Measurements from ENCODE around the gene CYP4F11.

DNA sequence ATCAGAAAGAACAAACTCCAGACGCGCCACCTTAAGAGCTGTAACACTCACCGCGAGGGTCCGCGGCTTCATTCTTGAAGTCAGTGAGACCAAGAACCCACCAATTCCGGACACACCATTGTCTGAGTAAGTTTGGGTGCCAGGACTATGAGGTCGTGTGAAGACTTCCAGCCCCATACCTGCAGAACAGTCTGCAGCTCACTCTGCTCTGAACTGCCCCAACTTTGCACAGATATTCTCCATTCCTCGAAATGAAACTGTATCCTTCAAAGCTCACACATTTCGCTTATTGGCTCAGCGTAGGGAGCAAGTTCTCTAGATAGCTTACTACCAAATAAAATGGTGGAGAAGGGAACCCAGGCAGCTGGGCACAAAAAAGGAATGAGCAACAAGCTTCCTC lies 33.8 kb downstream of the CYP4F11 start:
- TF ChIP-seq, protein P1, sequence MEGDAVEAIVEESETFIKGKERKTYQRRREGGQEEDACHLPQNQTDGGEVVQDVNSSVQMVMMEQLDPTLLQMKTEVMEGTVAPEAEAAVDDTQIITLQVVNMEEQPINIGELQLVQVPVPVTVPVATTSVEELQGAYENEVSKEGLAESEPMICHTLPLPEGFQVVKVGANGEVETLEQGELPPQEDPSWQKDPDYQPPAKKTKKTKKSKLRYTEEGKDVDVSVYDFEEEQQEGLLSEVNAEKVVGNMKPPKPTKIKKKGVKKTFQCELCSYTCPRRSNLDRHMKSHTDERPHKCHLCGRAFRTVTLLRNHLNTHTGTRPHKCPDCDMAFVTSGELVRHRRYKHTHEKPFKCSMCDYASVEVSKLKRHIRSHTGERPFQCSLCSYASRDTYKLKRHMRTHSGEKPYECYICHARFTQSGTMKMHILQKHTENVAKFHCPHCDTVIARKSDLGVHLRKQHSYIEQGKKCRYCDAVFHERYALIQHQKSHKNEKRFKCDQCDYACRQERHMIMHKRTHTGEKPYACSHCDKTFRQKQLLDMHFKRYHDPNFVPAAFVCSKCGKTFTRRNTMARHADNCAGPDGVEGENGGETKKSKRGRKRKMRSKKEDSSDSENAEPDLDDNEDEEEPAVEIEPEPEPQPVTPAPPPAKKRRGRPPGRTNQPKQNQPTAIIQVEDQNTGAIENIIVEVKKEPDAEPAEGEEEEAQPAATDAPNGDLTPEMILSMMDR (IDR thresholded peaks at IDR 0.05) = no peak
- no peak for TF ChIP-seq POLR2A (IDR thresholded peaks at IDR 0.05)
